DMS 273 treated with DMSO at 0.1 percent for 48 hours (cell line): Measurements from ENCODE around the gene VCPKMT.

ENCODE experiments used
- DNase-seq: peaks from one replicate; lab custom pipeline; 2025; lab: John Stamatoyannopoulos, UW

VCPKMT gene

DNA sequence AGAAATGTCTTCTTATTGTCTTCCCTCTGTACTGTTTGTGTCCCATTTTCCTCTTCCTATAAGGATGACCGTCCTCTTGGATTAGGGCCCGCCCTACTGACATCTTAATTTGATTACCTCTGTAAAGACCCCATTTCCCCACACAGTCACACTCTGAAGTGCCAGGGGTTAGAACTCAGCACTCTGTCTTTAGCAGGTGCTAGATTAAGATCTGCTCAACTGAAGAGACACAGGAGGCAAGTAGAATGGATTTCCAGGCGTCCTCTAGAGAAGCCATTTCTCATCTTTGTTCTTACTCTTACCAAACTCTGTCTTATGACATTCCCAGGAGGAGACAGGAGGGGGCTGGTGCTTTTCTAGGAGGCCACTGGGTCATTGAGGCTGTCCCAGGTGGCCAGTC is 50.8 kb downstream of the VCPKMT start:
- DNase-seq, result no peak

- DNase-seq, result no peak
These were observed 51.4 kb downstream of the VCPKMT start for GRCh38 chr14:50064993-50065392.

- no peak for DNase-seq
These were observed 52.4 kb downstream of the VCPKMT start for GRCh38 chr14:50063876-50064420.

- DNase-seq, result no peak
These were observed 53.8 kb downstream of the VCPKMT start for GRCh38 chr14:50062438-50063085.

DNA sequence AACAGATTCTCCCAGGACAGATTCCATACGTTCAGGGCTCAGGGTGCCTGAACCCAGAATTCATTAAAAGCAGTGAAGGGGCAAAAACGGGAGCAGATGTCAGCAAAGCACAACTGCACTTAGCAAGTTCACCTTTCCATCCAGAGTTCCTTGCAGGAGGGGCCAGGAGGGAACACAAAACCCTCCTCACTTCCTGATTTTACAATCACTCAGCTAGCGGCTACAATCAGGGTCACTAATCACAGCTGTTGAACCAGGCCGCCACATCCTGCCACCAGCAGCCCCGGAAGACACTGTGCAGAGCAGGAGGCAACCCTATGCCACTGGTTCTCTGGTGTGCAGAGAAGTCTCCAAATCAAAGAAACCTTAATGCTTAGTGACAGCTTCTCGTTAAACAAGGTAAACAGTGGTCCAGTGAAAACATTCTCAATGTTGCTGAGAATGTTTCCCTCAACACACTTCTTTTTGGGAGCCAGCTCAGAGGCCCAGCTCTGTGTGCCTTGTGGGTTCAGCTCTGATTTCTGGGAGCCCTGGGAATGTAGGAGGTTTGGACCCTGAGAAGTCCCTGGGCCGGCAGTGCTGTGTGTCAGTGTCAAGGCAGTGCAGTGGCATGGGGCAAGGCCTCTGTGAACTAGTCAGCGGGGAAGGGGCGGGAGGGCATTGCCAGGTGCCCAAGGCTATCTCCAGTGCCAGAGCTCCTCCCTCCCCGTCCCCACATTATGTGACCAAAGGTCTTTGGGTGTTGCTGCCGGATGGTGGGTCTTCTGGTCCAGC is 54.5 kb downstream of the VCPKMT start:
- no peak for DNase-seq

GRCh38 chr14:50060871-50061663 is 55.3 kb downstream of the VCPKMT start:
- peak; percentile 12 for DNase-seq

DNA sequence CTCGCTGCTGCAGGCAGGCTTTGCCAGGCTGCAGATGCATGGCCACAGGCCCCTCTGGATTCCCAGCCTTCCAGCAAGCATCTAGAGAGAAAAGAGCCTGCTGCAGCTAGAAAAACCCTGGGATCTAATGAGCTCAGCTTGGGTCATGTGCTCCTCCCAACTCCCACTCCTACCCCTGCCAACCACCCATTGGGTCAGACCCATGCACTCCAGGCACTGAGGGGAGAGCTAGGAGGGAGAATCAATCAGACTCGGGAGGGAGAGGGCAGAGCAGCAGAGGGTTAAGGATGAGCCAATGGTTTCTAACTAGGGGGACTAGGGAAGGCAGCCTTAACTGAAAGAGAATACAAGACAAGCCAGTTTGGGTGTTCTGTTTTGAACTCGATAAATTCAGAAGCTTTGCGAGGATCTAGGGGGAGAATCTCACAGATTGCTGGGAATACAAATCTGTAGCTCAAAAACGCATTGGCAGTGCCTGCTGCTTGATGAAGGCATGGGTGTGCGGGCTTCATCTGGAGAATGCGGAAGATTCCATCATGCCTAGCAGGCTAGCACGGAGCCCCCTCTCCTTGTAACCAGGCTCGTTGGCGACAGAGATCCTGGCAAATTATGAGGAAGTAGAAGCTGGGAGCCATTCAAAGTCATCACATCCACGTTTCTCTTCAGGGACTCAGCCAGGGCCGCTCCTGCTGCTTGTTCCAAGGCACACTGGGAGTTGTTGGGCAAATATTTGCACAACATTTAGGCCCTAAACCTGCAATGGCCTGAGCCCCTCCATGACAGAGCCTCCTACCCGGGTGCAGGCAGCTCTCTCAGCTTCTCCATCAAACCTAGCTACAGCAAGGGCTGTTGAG is 56.4 kb downstream of the VCPKMT start:
- no peak for DNase-seq
